ENCODE data around the gene LRRC25. TPM values are rescaled to one million over a fixed set of nuclear protein-coding genes. Genes with fewer than 3 reads are reported as not detected.
A peak's percentile ranks its signal among the peaks of the same experiment; 100 is the strongest.

The LRRC25 gene
- total and polyA plus RNA-seq, 10 of the 15 experiments (the other 5 are each of a cell fraction or from before 2014, with no cell fraction given): 0.38 to 2.9 (median 1.2) TPM

DNA sequence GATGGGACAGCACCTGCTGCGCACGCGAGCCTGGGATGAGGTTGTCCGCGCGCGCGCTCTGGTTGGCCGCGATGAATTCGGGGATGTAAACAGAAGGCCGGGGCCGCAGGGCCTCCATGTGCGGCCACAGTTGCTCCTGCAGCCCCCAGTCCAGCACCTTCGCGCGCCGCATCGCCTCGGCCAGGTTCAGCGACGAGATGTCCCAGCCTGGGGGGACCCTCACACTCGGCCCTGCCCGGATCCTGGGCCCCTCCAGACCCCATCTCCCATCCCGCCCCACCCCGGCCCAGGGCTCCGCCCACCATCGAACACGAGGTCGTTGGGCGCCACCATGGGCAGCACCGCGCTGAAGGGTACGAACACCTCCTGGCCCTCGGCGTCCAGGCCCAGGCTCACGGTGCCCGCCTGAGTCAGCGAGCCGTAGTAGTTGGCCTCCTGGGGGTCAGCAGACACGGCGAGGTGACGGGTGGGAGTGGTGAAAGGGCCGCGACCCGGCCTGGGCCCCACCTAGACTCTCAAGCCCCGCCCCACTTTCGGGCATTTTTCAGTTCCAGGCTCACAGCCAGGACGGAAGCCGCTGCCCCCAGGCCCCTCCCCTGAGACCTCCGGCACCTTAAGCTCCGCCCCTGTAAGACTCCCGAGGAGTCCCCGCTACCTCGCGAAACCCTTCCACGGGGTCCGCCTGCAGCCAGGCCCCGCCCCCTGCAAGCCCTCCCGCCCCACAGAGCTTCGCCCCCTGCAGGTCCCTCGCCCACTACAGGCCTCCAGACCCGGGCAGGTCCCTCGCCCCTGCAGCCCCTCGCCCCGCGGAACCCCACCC lies 39.5 kb upstream of the LRRC25 start:
- FAIRE-seq (peak; percentile 44), ATAC-seq (peak; percentile 70), DNase-seq (ENCODE audit: low read depth, low spot score) (no peak)
- intact Hi-C loops (cut with micrococcal nuclease; ENCODE audit: unreplicated experiment): no loop called here
- no peaks in the 10 kb centered on the region for H3K27me3 ChIP-seq (replicated peaks in 1 of 2; ENCODE audit: control insufficient read depth in 2 of 2, insufficient read depth in 2 of 2, low read length in 1 of 2)
- H3K9ac ChIP-seq (ENCODE audit: control insufficient read depth, insufficient read depth, low read length): no peak overlapping the region
- WGBS (ENCODE audit: insufficient coverage, insufficient replicate concordance, low lambda C conversion rate, missing lambda C conversion rate): 34% methylated on average over 48 of the region's 67 CpGs
- H2AFZ ChIP-seq (ENCODE audit: control insufficient read depth, low read depth, low read length): peak overlapping the region; percentile 82
- in situ Hi-C loops (cut with MboI): no loop called here
- peaks cover 20% of the 10 kb centered on the region for H3K4me1 ChIP-seq (ENCODE audit: control insufficient read depth, insufficient read depth, low read length)
- no peaks in the 10 kb centered on the region; the same call in 2 of the 3 replicates for H3K9me3 ChIP-seq (replicated peaks; ENCODE audit: control insufficient read depth, insufficient read depth, low read length)
- peaks cover 0 to 2% of the 10 kb centered on the region in 2 experiments; a peak in 2 of 4 replicates for H3K36me3 ChIP-seq (ENCODE audit: control insufficient read depth in 2 of 2, insufficient read depth in 2 of 2, low read length in 1 of 2)
- ChIA-PET SMC1A (ENCODE audit: uncharacterized antibody, unreplicated experiment) (interaction anchor here (0.5 kb wide), 1 partner anchor 123 kb away, joined by 3 read pairs; no protein-coding TSS in a partner anchor), POLR2A (no interaction called here), CTCF (interaction anchor here (0.6 kb wide), 1 partner anchor 25 kb away, joined by 3 read pairs; no protein-coding TSS in a partner anchor), RAD21 (ENCODE audit: unreplicated experiment) (interaction anchor here (1.0 kb wide), 2 partner anchors 16 to 20 kb away, joined by 3 read pairs; no protein-coding TSS in a partner anchor)
- no TSS peak for BruUV-seq (replicated peaks)
- H3K27ac ChIP-seq (ENCODE audit: control insufficient read depth, insufficient read depth): no peak overlapping the region; the same call in 1 of the 2 replicates
- TF ChIP-seq EGR1 (IDR thresholded peaks at IDR 0.05; ENCODE audit: borderline replicate concordance in 1 of 2, low read depth in 2 of 2, low read length in 2 of 2): 0 out of 3 replicates have a peak, but pooled peaks of 1 of the 2 experiments have one; percentile 5
- no peak for TF ChIP-seq NBN (IDR thresholded peaks at IDR 0.05)
- TF ChIP-seq NR2F1 (conservative IDR thresholded peaks at IDR 0.05): peak; percentile 59; the same call in 1 of the 2 replicates
- TF ChIP-seq HDGF (IDR thresholded peaks at IDR 0.05): peak; percentile 64; the same call in 1 of the 2 replicates
- peak; percentile 44; the same call in 1 of the 2 replicates for TF ChIP-seq MXI1 (IDR thresholded peaks at IDR 0.05; ENCODE audit: low read depth, low read length)
- no peak for TF ChIP-seq SUZ12 (IDR thresholded peaks at IDR 0.05; ENCODE audit: unreplicated experiment)
- peak; percentile 50; the same call in 1 of the 2 replicates for TF ChIP-seq POLR2A (IDR thresholded peaks at IDR 0.05; ENCODE audit: low read depth, low read length)
- TF ChIP-seq IKZF1 (conservative IDR thresholded peaks at IDR 0.05): 0 out of 2 replicates have a peak, but pooled peaks have one; percentile 15
- peaks cover 8% of the 10 kb centered on the region for H3K79me2 ChIP-seq (ENCODE audit: control insufficient read depth, insufficient read depth, low read length)
- peak overlapping the region; percentile 65; the same call in 1 of the 2 replicates for H3K4me3 ChIP-seq
- peak overlapping the region; percentile 56 for H3K4me2 ChIP-seq (ENCODE audit: control insufficient read depth, insufficient read depth)
- H4K20me1 ChIP-seq (ENCODE audit: control insufficient read depth, insufficient read depth): no peaks in the 10 kb centered on the region
